KOPT-K1 (cell line): ENCODE measurements around the gene NUTF2.
A peak's percentile ranks its signal among the peaks of the same experiment; 100 is the strongest.

Experiments
- H3K27ac ChIP-seq: fragments of 200-600 bp; sonication (generic); 2 replicates; pipeline ENCODE4 v1.5.1; 2016; ENCODE audit warnings: antibody characterized with exemption, mild to moderate bottlenecking, low read depth, low read length; ENCODE audit not compliant: poor library complexity, severe bottlenecking
- H3K36me3 ChIP-seq: fragments of 200-600 bp; sonication (generic); 2 replicates; pipeline ENCODE4 v1.5.1; 2017; ENCODE audit warnings: antibody characterized with exemption, mild to moderate bottlenecking, low read length, moderate library complexity; ENCODE audit not compliant: insufficient read depth
- H3K9me3 ChIP-seq: fragments of 200-600 bp; sonication (generic); 2 replicates; pipeline ENCODE4 v1.5.1; 2017; ENCODE audit warnings: antibody characterized with exemption, low read length, mild to moderate bottlenecking; ENCODE audit not compliant: insufficient read depth, poor library complexity, severe bottlenecking

The NUTF2 gene

GRCh38 chr16:67882374-67883145 is 35.8 kb downstream of the NUTF2 start:
- Histone ChIP-seq H3K36me3 (peaks cover 96% of the 10 kb centered on the region), H3K27ac (no peak overlapping the region), H3K9me3 (no peaks in the 10 kb centered on the region)

GRCh38 chr16:67883146-67883871 is 36.6 kb downstream of the NUTF2 start:
- H3K27ac ChIP-seq = no peak overlapping the region
- H3K36me3 ChIP-seq = peaks cover 88% of the 10 kb centered on the region
- no peaks in the 10 kb centered on the region for H3K9me3 ChIP-seq

DNA sequence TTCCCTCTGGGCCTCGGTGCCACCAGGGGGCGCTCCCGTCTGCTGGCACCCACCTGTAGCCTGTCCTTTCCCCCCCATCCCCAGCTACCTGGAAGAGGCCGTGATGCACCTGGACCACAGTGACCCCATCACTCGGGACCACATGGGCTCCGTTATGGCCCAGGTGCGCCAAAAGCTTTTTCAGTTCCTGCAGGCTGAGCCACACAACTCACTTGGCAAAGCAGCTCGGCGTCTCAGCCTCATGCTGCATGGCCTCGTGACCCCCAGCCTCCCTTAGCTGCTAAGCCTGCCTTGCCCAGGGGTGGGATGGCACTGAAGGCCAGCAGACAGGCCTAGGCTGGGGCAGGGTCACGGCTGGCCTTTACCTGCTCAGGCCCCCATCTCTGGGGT is 37.1 kb downstream of the NUTF2 start:
- no peak overlapping the region for H3K27ac ChIP-seq
- H3K9me3 ChIP-seq = no peaks in the 10 kb centered on the region
- H3K36me3 ChIP-seq = peaks cover 83% of the 10 kb centered on the region

DNA sequence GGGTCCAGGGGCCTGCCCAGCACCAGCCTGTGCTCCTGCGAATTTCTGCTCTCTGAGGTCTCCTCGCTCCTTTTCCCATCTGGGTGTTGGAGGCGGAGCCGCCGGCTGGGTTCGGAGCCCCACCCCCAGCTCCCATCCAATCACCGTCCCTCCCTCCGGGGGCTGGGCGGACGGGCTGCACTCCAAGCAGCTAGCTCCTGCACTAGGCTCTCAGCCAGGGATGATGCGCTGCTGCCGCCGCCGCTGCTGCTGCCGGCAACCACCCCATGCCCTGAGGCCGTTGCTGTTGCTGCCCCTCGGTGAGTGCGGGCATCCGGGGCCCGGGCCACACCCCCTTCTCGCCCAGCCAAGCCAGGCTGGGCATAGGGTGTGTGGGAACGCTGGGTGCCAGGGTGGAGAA is 38.0 kb downstream of the NUTF2 start, which contains the start of gene NRN1L:
NRN1L (plus strand) TSS at position 202 of the 400 bp plus-strand sequence; CDS start at position 221, 19 bp downstream.
- no peak within 1 kb of the TSS for H3K27ac ChIP-seq
- H3K36me3 ChIP-seq = peaks cover 74% of the 10 kb centered on the region
- H3K9me3 ChIP-seq = no peaks in the 10 kb centered on the region

- H3K27ac ChIP-seq = no peak overlapping the region
- peaks cover 66% of the 10 kb centered on the region for H3K36me3 ChIP-seq
- no peaks in the 10 kb centered on the region for H3K9me3 ChIP-seq
Observed at GRCh38 chr16:67885545-67885944, 38.8 kb downstream of the NUTF2 start.

- no peak overlapping the region for H3K27ac ChIP-seq
- H3K9me3 ChIP-seq = no peaks in the 10 kb centered on the region
- peaks cover 62% of the 10 kb centered on the region for H3K36me3 ChIP-seq
Observed at GRCh38 chr16:67885976-67886375, 39.2 kb downstream of the NUTF2 start.

GRCh38 chr16:67886387-67886786 is 39.7 kb downstream of the NUTF2 start:
- Histone ChIP-seq H3K9me3 (no peaks in the 10 kb centered on the region), H3K27ac (no peak overlapping the region), H3K36me3 (peaks cover 57% of the 10 kb centered on the region)

DNA sequence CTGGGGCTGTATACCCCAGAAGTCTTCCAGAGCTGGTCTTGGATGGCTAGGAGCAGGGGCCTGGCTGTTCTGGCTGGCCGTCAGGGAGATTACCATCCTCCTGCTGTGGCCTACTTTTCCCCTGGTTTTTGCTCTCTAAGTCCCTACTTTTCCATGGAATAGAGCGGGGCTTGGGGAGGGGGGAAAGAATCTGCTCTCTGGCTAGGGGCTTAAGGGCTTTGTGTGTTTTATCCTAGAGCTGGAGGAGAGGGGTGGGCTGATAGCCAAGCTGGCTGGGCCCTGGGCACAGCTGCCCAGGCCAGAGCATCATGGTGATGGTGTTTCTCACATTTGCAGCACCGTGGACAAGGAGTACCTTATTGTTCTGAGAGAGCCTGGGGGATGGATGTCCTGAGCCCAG is 41.6 kb downstream of the NUTF2 start:
- Histone ChIP-seq H3K36me3 (peaks cover 38% of the 10 kb centered on the region), H3K27ac (no peak overlapping the region), H3K9me3 (no peaks in the 10 kb centered on the region)

- peak overlapping the region; percentile 79 for H3K27ac ChIP-seq
- no peaks in the 10 kb centered on the region for H3K9me3 ChIP-seq
Observed at GRCh38 chr16:67892375-67892774, 45.6 kb downstream of the NUTF2 start.

GRCh38 chr16:67892899-67893742 is 46.4 kb downstream of the NUTF2 start, which contains the start of gene PSKH1:
Gene PSKH1, plus strand, starts transcription at chr16:67893254. Its CDS starts 15,496 bp downstream, at chr16:67908750.
- H3K27ac ChIP-seq = peak within 1 kb of the TSS; percentile 79
- H3K9me3 ChIP-seq = no peaks in the 10 kb centered on the region
- H3K36me3 ChIP-seq = 0 out of 2 replicates have a peak, but pooled peaks cover 6% of the 10 kb centered on the region

More at GRCh38 chr16:67892375-67892774, 45.6 kb downstream of the NUTF2 start:
- 0 out of 2 replicates have a peak, but pooled peaks cover 2% of the 10 kb centered on the region for H3K36me3 ChIP-seq

GRCh38 chr16:67893743-67894399 is 47.1 kb downstream of the NUTF2 start:
- peak overlapping the region; percentile 79 for H3K27ac ChIP-seq
- H3K9me3 ChIP-seq = no peaks in the 10 kb centered on the region

GRCh38 chr16:67897231-67897630 is 50.5 kb downstream of the NUTF2 start:
- Histone ChIP-seq H3K36me3 (peaks cover 11% of the 10 kb centered on the region; the same call in 1 of the 2 replicates), H3K9me3 (no peaks in the 10 kb centered on the region), H3K27ac (no peak overlapping the region)

More at GRCh38 chr16:67893743-67894399, 47.1 kb downstream of the NUTF2 start:
- 0 out of 2 replicates have a peak, but pooled peaks cover 6% of the 10 kb centered on the region for H3K36me3 ChIP-seq

DNA sequence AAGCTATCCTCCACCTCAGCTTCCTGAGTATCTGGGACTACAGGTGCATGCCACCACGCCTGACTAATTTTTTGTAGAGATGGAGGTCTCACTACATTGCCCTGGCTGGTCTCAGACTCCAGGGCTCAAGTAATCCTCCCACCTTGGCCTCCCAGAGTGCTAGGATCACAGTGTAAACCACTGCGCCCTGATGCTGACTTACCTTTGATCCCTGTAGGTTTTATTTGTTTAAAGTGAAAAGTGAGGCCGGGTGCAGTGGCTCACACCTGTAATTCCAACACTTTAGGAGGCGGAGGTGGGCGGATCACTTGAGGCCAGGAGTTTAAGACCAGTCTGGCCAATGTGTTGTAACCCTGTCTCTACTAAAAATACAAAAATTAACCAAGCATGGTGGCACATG is 55.0 kb downstream of the NUTF2 start:
- peaks cover 20% of the 10 kb centered on the region for H3K36me3 ChIP-seq

DNA sequence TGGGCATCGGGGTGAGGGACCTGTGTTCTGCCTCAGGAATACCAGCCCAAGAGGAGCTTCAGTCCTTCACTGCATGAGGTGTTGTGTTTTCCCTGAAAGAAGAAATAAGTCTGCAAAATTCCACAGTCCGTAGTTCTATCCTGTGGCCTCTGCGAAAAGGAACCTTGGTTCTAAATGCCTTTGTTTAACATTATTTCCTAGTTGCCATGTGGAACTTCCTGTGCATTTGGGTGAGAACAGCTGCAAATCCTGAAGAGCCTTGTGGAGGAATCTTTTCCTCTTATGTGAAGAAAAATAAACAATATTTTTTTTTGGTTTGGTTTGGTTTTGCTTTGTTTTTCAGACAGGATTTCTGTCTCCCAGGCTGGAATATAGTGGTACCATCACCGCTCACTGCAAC is 56.1 kb downstream of the NUTF2 start:
- peaks cover 15% of the 10 kb centered on the region for H3K36me3 ChIP-seq
- no peaks in the 10 kb centered on the region for H3K9me3 ChIP-seq
- no peak overlapping the region for H3K27ac ChIP-seq

More for the DNA sequence above, 55.0 kb downstream of the NUTF2 start:
- H3K27ac ChIP-seq = no peak overlapping the region
- no peaks in the 10 kb centered on the region for H3K9me3 ChIP-seq
